ENCODE data around the gene P2RY8.
"Not testable (repeated sequence)": the region's sequence is repeated elsewhere in the genome, so short reads cannot be mapped to it uniquely, and the experiment has no call there.

The P2RY8 gene

GRCh38 chrX:1486749-1487361, 50.1 kb downstream of the P2RY8 start:
- DNase-seq = no peak

- DNase-seq = no peak
Measured at GRCh38 chrX:1486177-1486576, 50.8 kb downstream of the P2RY8 start.

GRCh38 chrX:1485033-1485432, 52.0 kb downstream of the P2RY8 start:
- no peak for DNase-seq

- DNase-seq = peak in 1 of 2 donors; percentile 39
Measured at GRCh38 chrX:1484638-1485019, 52.4 kb downstream of the P2RY8 start.

GRCh38 chrX:1483843-1484637, 52.9 kb downstream of the P2RY8 start:
- DNase-seq = no peak

- DNase-seq = not testable (repeated sequence)
Measured at GRCh38 chrX:1482530-1482928, 54.5 kb downstream of the P2RY8 start.

GRCh38 chrX:1481636-1482529, 55.1 kb downstream of the P2RY8 start:
- DNase-seq = peak; percentile 92 to 94

DNA sequence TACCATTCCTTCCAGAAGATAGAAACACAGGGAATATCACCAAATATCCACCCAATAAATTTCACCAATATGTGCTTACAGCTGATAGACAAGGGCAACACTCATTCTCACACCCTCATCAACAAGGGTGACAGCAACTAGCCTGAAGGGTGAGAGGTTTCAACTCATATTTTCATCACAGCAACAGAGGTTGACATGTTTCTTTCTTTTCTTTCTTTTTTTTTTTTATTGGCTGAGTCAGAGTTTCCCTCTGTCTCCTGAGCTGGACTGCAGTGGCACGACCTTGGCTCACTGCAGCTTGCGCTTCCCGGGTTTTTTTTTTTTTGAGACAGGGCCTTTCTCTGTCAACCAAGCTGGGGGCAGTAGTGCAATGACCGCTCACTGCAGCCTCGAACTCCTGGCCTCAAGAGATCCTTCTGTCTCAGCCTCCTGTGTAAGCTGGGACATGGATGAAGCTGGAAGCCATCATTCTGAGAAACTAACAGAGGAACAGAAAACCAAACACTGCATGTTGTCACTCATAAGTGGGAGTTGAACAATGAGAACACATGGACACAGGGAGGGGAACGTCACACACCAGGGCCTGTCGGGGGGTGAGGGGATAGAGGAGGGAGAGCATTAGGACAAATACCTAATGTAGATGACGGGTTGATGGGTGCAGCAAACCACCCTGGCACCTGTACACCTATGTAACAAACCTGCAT, 56.8 kb downstream of the P2RY8 start:
- no peak for DNase-seq

DNA sequence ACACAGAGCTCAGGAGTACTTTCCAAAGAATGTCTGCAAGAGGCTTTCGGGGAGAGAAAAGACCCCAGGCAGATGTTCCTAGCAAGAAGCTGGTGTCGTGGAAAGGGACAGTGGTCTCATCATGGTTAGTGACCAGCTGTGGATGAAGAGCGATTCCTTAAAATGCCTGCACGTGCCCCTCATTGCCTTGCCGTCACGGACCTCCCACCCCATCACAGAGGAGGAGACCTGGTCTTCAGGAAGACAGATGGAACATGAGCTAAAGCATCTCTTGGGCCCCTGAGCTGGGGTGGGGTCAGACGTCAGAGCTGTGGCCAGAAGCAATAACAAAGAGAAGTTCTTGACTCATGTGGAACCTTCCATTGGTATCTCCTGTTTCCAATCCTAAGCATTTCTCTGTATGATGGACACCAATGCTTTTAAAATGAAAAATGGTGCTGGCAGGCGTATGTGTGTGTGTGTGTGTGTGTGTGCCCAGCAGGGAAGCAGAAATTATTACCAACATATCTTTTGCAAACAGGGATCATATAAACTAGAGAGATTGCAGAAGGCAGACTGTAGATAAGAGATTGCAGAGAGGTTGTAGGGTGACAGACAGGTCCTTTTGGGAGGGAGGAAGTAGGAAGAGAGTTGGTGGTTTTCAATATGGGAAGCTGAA, 59.1 kb downstream of the P2RY8 start:
- DNase-seq = no peak

- no peak for DNase-seq
Measured at GRCh38 chrX:1477229-1477628, 59.8 kb downstream of the P2RY8 start.

- DNase-seq = no peak
Measured at GRCh38 chrX:1476682-1477081, 60.3 kb downstream of the P2RY8 start.

DNA sequence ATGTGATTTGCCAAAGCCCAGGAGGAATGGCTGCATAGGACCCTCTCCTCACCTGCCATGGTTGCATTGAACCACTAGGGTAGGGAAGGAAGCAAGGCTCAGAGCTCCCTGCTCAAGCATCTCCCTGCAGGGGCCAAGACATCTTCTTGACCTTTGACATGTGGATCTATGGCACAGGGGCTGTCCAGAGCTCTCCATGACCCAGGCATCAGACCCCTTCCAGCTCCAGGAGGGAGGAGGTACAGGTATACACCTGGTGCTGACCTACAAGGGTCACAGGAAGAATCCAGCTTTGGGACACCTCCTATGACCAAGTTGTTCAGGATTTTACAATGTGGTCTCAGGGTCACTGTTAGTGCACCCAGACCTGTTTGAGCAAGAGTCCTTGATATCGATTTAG, 61.1 kb downstream of the P2RY8 start:
- no peak for DNase-seq

- DNase-seq = no peak
Measured at GRCh38 chrX:1475481-1475880, 61.5 kb downstream of the P2RY8 start.

GRCh38 chrX:1474593-1474992, 62.4 kb downstream of the P2RY8 start:
- DNase-seq = not testable (repeated sequence)

DNA sequence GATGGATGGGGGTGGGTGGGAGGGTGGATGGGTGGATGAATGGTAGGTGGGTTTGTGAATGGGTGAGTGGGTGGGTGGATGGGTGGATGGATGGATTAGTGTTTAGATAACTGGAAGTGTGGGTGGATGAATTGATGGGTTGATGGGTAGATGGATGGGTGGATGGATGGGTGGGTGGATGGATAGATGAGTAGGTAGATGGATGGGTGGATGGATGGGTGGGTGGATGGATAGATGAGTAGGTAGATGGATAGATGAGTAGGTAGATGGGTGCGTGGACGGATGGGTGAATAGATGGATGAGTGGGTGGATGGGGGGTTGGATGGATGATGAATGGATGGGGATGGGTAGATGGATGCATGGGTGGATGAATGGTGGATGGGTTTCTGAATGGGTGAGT, 64.0 kb downstream of the P2RY8 start:
- DNase-seq = no peak

- DNase-seq = no peak
Measured at GRCh38 chrX:1468250-1468772, 68.7 kb downstream of the P2RY8 start.

DNA sequence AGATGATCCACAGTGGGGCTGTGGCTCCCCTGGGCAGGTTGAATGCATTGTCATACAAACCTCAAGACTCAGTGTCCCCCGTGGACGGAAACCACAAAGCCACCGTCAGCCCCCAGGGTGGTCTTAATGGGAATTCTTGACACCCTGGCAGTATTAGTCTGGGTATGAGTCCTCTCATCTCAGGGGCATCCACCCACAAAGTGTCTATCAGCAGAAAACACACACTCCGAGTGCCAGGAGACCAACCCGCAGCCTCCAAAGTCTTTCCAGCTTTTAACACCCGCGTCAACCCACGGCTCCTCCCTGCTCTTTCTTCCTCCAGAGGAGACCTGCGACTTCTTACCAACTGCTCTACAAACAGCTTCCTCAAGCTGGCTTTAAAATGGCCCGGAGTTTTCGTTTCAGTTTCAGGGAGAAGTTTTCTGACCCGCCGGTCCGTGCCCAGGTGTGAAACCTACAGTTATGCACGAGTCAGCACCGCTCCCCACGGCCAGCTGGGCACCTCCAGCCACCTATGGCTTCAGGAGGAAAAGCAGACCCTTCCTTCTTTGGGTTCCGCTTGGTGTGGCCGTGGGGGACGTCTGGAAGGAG, 69.9 kb downstream of the P2RY8 start:
- peak; percentile 45 to 46 for DNase-seq

GRCh38 chrX:1466232-1466661, 70.7 kb downstream of the P2RY8 start:
- DNase-seq = no peak

DNA sequence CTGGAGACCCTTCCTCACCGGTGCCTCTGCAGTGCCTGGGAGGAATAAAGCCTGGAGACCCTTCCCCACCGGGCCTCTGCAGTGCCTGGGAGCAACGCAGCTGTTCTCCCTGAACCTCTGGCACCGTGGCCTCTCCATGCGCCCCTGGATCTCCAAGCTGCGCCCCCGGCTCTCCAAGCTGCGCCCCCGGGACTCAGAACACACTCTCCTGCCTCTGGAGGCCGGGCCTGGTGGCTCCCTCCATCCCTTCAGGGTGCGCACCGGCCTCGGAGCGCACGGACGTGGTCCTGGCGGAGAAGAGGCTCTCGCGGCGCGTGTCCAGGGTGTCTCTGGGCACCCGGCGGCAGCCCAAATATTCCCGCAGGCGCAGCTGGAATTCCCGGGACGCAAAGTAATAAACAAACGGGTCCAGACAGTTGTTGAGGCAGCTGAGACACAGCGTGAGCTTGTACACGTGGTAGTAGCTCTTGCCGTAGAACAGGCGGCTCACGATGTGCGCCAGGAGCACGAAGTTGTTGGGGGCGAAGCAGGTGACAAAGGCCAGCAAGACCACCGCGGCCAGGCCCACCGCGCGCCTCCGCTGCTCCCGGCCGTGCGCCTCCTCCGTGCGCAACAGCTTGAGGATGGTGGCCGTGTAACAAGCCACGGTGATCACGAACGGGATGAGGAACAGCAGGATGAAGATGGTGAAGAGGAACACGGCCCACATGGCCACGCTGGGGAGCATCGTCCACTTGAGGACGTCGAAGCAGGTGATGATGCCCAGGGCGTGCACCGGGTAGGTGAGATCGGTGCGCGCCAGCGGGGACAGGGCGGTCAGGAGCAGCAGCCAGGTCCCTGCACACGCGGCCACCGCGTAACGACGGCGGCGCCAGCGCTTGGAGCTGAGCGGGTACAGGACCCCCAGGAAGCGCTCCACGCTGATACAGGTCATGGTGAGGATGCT, 71.4 kb downstream of the P2RY8 start:
- no peak for DNase-seq

- no peak for DNase-seq
Measured at GRCh38 chrX:1464971-1465285, 72.1 kb downstream of the P2RY8 start.
